Measurements from ENCODE around the gene NOL9. TPM values are rescaled to one million over a fixed set of nuclear protein-coding genes. Genes with fewer than 3 reads are reported as not detected.

NOL9 gene
- total RNA-seq, 4 donors from 2014 or later: 18.2 to 45.2 (median 24.7) TPM

DNA sequence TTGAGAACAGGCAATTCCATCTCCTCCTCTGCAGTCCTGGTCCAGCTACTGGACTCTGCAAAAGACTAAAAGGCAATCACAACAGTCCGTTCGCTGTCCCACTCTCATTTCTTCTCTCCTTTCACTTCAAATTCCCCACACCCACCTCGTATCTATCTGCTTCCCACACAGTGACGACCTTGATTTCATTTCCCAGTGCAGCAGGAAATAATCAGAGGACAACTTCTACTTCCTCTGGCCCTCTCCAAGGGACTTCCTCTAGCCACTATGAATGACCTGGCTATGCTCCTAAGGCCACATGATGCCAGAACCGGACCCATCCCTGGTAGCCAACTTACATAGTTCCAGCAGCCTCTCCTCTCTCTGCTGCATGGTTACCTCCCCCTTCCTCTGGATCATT lies 8.0 kb downstream of the NOL9 start:
- no peak for ATAC-seq (ENCODE audit: low FRiP score)
- DNase-seq (ENCODE audit: low spot score): no peak
- TF ChIP-seq, protein P1, sequence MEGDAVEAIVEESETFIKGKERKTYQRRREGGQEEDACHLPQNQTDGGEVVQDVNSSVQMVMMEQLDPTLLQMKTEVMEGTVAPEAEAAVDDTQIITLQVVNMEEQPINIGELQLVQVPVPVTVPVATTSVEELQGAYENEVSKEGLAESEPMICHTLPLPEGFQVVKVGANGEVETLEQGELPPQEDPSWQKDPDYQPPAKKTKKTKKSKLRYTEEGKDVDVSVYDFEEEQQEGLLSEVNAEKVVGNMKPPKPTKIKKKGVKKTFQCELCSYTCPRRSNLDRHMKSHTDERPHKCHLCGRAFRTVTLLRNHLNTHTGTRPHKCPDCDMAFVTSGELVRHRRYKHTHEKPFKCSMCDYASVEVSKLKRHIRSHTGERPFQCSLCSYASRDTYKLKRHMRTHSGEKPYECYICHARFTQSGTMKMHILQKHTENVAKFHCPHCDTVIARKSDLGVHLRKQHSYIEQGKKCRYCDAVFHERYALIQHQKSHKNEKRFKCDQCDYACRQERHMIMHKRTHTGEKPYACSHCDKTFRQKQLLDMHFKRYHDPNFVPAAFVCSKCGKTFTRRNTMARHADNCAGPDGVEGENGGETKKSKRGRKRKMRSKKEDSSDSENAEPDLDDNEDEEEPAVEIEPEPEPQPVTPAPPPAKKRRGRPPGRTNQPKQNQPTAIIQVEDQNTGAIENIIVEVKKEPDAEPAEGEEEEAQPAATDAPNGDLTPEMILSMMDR (IDR thresholded peaks at IDR 0.05): no peak

GRCh38 chr1:6545276-6546112 lies 8.8 kb downstream of the NOL9 start:
- TF ChIP-seq, protein P1 (IDR thresholded peaks at IDR 0.05): no peak
- ATAC-seq (ENCODE audit: low FRiP score) (no peak), DNase-seq (ENCODE audit: low spot score) (no peak)

- DNase-seq (ENCODE audit: low spot score) (no peak), ATAC-seq (ENCODE audit: low FRiP score) (no peak)
- TF ChIP-seq, protein P1 (IDR thresholded peaks at IDR 0.05): no peak
These were observed 9.5 kb downstream of the NOL9 start for GRCh38 chr1:6544831-6545230.

- DNase-seq (ENCODE audit: low spot score): no peak
- ATAC-seq (ENCODE audit: low FRiP score): no peak
- TF ChIP-seq, protein P1 (IDR thresholded peaks at IDR 0.05): no peak
These were observed 15.4 kb downstream of the NOL9 start for GRCh38 chr1:6538956-6539355.

DNA sequence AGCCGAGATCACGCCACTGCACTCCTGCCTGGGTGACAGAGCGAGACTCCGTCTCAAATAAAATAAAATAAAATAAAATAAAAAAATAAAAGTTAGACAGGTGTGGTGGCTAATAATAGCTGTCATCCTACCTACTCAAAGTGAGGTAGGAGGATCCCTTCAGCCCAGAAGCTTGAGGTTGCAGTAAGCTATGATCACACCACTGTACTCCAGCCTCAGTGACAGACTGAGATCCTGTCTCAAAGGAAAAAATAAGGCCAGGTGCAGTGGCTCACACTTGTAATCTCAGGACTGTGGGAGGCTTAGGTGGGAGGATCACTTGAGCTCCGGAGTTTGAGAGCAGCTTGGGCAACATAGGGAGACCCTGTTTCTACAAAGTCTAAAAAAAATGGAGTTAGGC lies 18.0 kb downstream of the NOL9 start:
- TF ChIP-seq, protein P1 (IDR thresholded peaks at IDR 0.05): no peak
- ATAC-seq (ENCODE audit: low FRiP score) (no peak), DNase-seq (ENCODE audit: low spot score) (no peak)

- TF ChIP-seq, protein P1 (IDR thresholded peaks at IDR 0.05): no peak
- no peak for ATAC-seq (ENCODE audit: low FRiP score)
These were observed 19.1 kb downstream of the NOL9 start for GRCh38 chr1:6535214-6535613.

DNA sequence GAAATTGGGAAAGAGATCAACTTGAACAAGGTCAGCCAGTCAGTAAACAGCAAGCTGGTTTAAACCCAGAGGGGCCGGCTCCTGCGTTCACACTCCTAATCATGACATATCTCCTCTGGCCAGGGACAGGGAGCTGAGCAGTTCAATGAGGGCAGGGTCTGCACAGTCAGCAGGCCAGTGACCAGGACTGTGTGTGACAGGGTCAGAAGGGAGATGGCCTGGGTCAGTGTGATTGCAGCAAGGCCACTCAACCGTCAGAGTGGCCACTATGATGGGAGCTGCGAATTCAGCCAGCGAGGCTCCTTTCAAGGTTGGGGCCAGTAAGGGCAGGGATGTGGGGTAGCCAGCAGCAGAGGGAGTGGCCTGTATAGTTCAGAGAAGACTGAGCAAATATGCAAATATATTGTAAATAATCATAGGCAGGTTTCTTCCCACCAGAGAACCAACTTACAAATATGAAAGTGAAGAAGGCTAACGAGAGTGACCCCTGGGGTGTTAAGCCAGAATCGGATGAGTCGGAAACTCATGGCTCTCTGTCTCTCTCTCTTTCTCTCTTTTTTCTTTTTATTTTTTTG lies 20.0 kb downstream of the NOL9 start:
- TF ChIP-seq, protein P1 (IDR thresholded peaks at IDR 0.05): no peak
- ATAC-seq (ENCODE audit: low FRiP score) (no peak), DNase-seq (ENCODE audit: low spot score) (no peak)

More at GRCh38 chr1:6535214-6535613, 19.1 kb downstream of the NOL9 start:
- no peak for DNase-seq (ENCODE audit: low spot score)

Data from omental fat pad (tissue), 4 donors.